Measurements from ENCODE around the gene TAS2R60. TPM values are rescaled to one million over a fixed set of nuclear protein-coding genes. Genes with fewer than 3 reads are reported as not detected.

The TAS2R60 gene
- total RNA-seq, 4 donors from 2014 or later = 0.34 TPM; not detected in 3

DNA sequence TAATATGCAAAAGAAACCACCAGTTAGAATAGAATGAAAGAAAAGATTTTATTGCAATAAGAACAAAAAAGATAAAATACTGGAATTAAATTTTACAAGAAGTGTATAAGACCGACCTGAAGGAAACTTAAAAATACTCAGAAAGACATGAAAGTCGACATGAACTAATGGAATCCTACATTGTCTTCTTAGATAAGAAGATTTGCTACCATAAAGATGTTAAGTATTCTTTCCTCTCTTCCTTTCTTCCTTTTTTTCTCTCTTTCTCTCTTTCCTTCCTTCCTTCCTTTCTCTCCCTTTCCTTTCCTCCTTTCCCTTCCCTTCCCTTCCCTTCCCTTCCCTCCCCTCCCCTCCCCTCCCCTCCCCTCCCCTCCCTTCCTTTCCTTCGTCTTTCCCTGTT is 6.5 kb downstream of the TAS2R60 start:
- Histone ChIP-seq H3K4me1 (no peaks in the 10 kb centered on the region), H3K9me3 (no peaks in the 10 kb centered on the region), H3K27me3 (no peaks in the 10 kb centered on the region), H3K27ac (replicated peaks in 1 of 4) (no peak overlapping the region), H3K4me3 (no peak overlapping the region), H3K36me3 (no peaks in the 10 kb centered on the region)
- no peak for DNase-seq (ENCODE audit: extremely low spot score)
- intact Hi-C loops (cut with DNase I) = no loop called here
- 80% methylated on average over 3 of the region's 3 CpGs for WGBS
- TF ChIP-seq, protein P1, sequence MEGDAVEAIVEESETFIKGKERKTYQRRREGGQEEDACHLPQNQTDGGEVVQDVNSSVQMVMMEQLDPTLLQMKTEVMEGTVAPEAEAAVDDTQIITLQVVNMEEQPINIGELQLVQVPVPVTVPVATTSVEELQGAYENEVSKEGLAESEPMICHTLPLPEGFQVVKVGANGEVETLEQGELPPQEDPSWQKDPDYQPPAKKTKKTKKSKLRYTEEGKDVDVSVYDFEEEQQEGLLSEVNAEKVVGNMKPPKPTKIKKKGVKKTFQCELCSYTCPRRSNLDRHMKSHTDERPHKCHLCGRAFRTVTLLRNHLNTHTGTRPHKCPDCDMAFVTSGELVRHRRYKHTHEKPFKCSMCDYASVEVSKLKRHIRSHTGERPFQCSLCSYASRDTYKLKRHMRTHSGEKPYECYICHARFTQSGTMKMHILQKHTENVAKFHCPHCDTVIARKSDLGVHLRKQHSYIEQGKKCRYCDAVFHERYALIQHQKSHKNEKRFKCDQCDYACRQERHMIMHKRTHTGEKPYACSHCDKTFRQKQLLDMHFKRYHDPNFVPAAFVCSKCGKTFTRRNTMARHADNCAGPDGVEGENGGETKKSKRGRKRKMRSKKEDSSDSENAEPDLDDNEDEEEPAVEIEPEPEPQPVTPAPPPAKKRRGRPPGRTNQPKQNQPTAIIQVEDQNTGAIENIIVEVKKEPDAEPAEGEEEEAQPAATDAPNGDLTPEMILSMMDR (IDR thresholded peaks at IDR 0.05) = no peak
- TF ChIP-seq EP300 (IDR thresholded peaks at IDR 0.05) (no peak), POLR2A (IDR thresholded peaks at IDR 0.05; ENCODE audit: low read depth) (no peak), POLR2AphosphoS5 (IDR thresholded peaks at IDR 0.05) (no peak)

DNA sequence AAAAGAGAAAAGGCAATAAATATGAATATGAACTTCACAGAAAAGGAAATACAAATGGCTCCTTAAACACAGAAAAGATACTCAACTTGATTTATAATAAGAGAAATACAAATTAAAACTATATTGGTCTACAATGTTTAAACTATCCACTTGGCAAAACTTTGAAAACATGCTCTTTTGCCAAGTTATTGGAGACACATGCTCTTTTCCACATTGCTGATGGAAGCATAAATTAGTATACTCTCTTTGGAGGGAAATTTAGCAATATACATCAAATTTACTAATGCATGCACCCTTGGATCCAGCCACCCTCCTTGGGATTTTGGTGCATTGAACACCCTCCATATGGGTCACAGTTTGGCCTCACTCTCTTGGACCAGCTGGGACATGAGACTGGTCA is 7.9 kb downstream of the TAS2R60 start:
- Histone ChIP-seq H3K36me3 (no peaks in the 10 kb centered on the region), H3K4me3 (no peak overlapping the region), H3K9me3 (no peaks in the 10 kb centered on the region), H3K27me3 (no peaks in the 10 kb centered on the region), H3K4me1 (no peaks in the 10 kb centered on the region), H3K27ac (replicated peaks in 1 of 4) (no peak overlapping the region)
- intact Hi-C loops (cut with DNase I) = no loop called here
- TF ChIP-seq POLR2AphosphoS5 (IDR thresholded peaks at IDR 0.05) = no peak
- TF ChIP-seq, protein P1 (IDR thresholded peaks at IDR 0.05) = no peak
- no peak for DNase-seq (ENCODE audit: extremely low spot score)

DNA sequence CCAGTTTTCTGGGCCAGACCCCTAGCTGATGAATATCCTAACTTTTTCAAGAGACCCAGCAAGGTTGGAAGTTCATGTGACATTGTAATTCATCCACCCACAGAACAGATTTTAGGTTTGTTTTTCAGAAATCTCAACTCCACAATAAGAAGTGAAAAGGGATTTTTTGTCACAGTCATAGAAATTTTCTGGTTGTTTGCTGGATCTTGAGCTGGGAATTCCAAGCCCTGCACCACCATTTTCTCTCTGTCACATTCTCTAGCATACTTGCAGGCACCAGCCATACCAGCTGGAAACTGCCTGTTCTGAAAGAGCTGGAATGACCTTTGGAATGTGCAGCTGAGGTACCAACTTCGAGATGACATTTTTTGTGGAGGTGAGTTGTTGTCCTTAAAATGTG is 8.5 kb downstream of the TAS2R60 start:
- no peak for TF ChIP-seq EP300 (IDR thresholded peaks at IDR 0.05)
- TF ChIP-seq POLR2A (IDR thresholded peaks at IDR 0.05; ENCODE audit: low read depth) = no peak
- no peak for TF ChIP-seq POLR2AphosphoS5 (IDR thresholded peaks at IDR 0.05)
- TF ChIP-seq, protein P1 (IDR thresholded peaks at IDR 0.05) = no peak
- intact Hi-C loops (cut with DNase I) = no loop called here
- H3K27ac ChIP-seq (replicated peaks in 1 of 4) = no peak overlapping the region
- no peaks in the 10 kb centered on the region for H3K9me3 ChIP-seq
- H3K27me3 ChIP-seq = no peaks in the 10 kb centered on the region
- H3K36me3 ChIP-seq = no peaks in the 10 kb centered on the region
- no peak overlapping the region for H3K4me3 ChIP-seq
- 100% methylated on average over 1 of the region's 1 CpG for WGBS
- DNase-seq (ENCODE audit: extremely low spot score) = no peak
- H3K4me1 ChIP-seq = no peaks in the 10 kb centered on the region

DNA sequence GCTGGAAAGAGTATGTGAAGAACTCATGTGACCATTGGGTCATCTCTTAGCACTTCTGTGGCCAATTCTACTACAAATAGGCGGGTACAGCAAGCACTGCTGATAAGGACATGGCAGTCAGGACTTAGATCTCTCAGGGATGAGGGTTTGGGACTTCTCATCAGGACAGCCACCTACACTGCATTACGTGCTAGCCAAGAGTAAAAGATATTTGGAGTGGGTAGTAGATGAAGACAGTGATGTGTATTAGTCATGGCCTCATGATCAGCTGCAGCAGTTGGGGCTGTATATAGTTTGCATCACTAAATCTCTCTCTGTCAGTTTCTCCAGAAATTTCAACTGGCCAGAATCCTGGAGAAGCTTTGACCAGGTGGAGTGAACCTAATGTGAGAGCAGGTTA is 9.2 kb downstream of the TAS2R60 start:
- Histone ChIP-seq H3K27me3 (no peaks in the 10 kb centered on the region), H3K36me3 (no peaks in the 10 kb centered on the region), H3K4me1 (no peaks in the 10 kb centered on the region), H3K4me3 (no peak overlapping the region), H3K9me3 (no peaks in the 10 kb centered on the region), H3K27ac (replicated peaks in 1 of 4) (no peak overlapping the region)
- no peak for TF ChIP-seq POLR2A (IDR thresholded peaks at IDR 0.05; ENCODE audit: low read depth)
- TF ChIP-seq, protein P1 (IDR thresholded peaks at IDR 0.05) = no peak
- TF ChIP-seq EP300 (IDR thresholded peaks at IDR 0.05) = no peak
- TF ChIP-seq POLR2AphosphoS5 (IDR thresholded peaks at IDR 0.05) = no peak
- DNase-seq (ENCODE audit: extremely low spot score) = no peak
- intact Hi-C loops (cut with DNase I) = no loop called here
- WGBS = 83% methylated on average over 2 of the region's 2 CpGs

DNA sequence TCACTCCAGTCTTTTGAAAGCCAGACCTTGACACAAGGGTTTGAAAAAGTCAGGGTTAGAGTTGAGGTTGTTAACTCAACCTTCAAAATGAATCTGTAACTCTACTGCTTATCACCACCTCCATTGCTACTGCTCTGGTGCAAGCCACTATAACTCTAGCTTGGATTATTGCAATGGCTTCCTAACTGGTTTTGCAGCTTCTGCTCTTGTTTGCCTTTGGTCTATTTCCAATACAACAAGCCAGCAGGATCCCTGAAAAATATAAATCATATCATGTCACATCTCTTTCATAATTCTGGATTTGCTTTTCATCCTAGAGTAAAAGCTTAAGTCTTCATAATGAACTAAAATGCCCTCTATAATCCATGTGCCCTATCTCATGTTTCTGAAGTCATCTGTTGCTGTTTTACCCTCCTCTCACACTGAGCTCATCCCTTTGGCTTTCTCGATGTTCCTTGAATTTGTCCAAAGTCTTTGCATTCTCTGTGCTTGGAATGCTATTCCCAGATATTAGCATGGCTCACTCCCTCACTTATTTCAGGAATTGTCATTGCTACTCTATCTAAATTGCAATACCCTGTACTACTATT is 10.9 kb downstream of the TAS2R60 start:
- H3K36me3 ChIP-seq = no peaks in the 10 kb centered on the region
- DNase-seq (ENCODE audit: extremely low spot score) = no peak
- H3K27ac ChIP-seq (replicated peaks in 1 of 4) = no peak overlapping the region
- no peaks in the 10 kb centered on the region for H3K9me3 ChIP-seq
- no peak overlapping the region for H3K4me3 ChIP-seq
- 90% methylated on average over 1 of the region's 1 CpG for WGBS
- H3K27me3 ChIP-seq = no peaks in the 10 kb centered on the region
- no peaks in the 10 kb centered on the region for H3K4me1 ChIP-seq
- intact Hi-C loops (cut with DNase I) = no loop called here
- no peak for TF ChIP-seq POLR2AphosphoS5 (IDR thresholded peaks at IDR 0.05)
- TF ChIP-seq POLR2A (IDR thresholded peaks at IDR 0.05; ENCODE audit: low read depth) = no peak
- no peak for TF ChIP-seq EP300 (IDR thresholded peaks at IDR 0.05)
- TF ChIP-seq, protein P1 (IDR thresholded peaks at IDR 0.05) = no peak

Measured in esophagus muscularis mucosa (tissue), 4 donors.